Thoracic aorta (tissue), 2 donors: Measurements from ENCODE around the gene IDH3B. TPM values are rescaled to one million over a fixed set of nuclear protein-coding genes. Genes with fewer than 3 reads are reported as not detected.

Experiments used
- ATAC-seq: fragments of 150-250 bp; one replicate; pipeline ENCODE4 v1.8.0; 2017; ENCODE audit warnings: low read depth; ENCODE audit not compliant: insufficient number of reproducible peaks, low FRiP score
- DNase-seq: peaks from one replicate; pipeline ENCODE4 v3.0.0-alpha.2; 2020; ENCODE audit warnings: low spot score
- H3K27ac ChIP-seq, 2 donors: fragments of 200-600 bp; sonication (generic); 1 replicate in 1 of 2; 2 replicates in 1 of 2; pipeline ENCODE4 v1.5.1; 2016; ENCODE audit warnings: mild to moderate bottlenecking in 2 of 2, moderate library complexity in 2 of 2
- H3K27me3 ChIP-seq: fragments of 200-600 bp; sonication (generic); replicated peaks from 2 replicates; pipeline ENCODE4 v1.6.0; 2016; ENCODE audit warnings: mild to moderate bottlenecking; ENCODE audit not compliant: insufficient read depth
- H3K36me3 ChIP-seq: fragments of 200-600 bp; sonication (generic); one replicate; pipeline ENCODE4 v1.5.1; 2016
- H3K4me1 ChIP-seq, 2 donors: fragments of 200-600 bp; sonication (generic); 1 replicate in 1 of 2; 2 replicates in 1 of 2; pipeline versions ENCODE4 v1.5.1 to v1.6.0; 2016; ENCODE audit warnings: low read depth in 2 of 2, mild to moderate bottlenecking in 1 of 2; ENCODE audit not compliant: control insufficient read depth in 1 of 2
- H3K4me3 ChIP-seq: fragments of 200-600 bp; sonication (generic); 2 replicates; pipeline ENCODE4 v1.5.1; 2016; ENCODE audit warnings: mild to moderate bottlenecking
- H3K9me3 ChIP-seq: fragments of 200-600 bp; sonication (generic); 2 replicates; pipeline ENCODE4 v1.5.1; 2016
- CTCF ChIP-seq: fragments of 200-600 bp; sonication (generic); IDR thresholded peaks from one replicate; pipeline ENCODE4 v1.5.1; 2019; ENCODE audit warnings: antibody characterized with exemption
- total RNA-seq, 2 donors: library from RNA; depleted of rRNA; stranded (reverse); fragments of >200 nt; gene quantifications; one replicate each; pipeline versions ENCODE4 v1.1.0 to v1.2.3, GENCODE V29; 2016

Gene IDH3B
- total RNA-seq, 2 donors from 2014 or later, result 94.5 to 95.3 TPM

GRCh38 chr20:2624190-2624589, 39.8 kb downstream of the IDH3B start:
- DNase-seq (no peak), ATAC-seq (no peak)
- Histone ChIP-seq H3K27me3 (no peaks in the 10 kb centered on the region), H3K9me3 (no peaks in the 10 kb centered on the region), H3K4me1 (no peaks in the 10 kb centered on the region), H3K27ac (no peak overlapping the region), H3K36me3 (no peaks in the 10 kb centered on the region), H3K4me3 (no peak overlapping the region)
- no peak for TF ChIP-seq CTCF

- Histone ChIP-seq H3K4me1 (no peaks in the 10 kb centered on the region), H3K9me3 (no peaks in the 10 kb centered on the region), H3K27me3 (no peaks in the 10 kb centered on the region), H3K4me3 (no peak overlapping the region), H3K27ac (no peak overlapping the region), H3K36me3 (no peaks in the 10 kb centered on the region)
- ATAC-seq (no peak), DNase-seq (no peak)
- TF ChIP-seq CTCF, result no peak
Measured at GRCh38 chr20:2619961-2620595, 43.9 kb downstream of the IDH3B start.

GRCh38 chr20:2619337-2619736, 44.7 kb downstream of the IDH3B start:
- Histone ChIP-seq H3K36me3 (no peaks in the 10 kb centered on the region), H3K4me3 (no peak overlapping the region), H3K27me3 (no peaks in the 10 kb centered on the region), H3K27ac (no peak overlapping the region), H3K9me3 (no peaks in the 10 kb centered on the region), H3K4me1 (no peaks in the 10 kb centered on the region)
- TF ChIP-seq CTCF, result no peak
- ATAC-seq (no peak), DNase-seq (no peak)

- no peak for TF ChIP-seq CTCF
- Histone ChIP-seq H3K36me3 (no peaks in the 10 kb centered on the region), H3K27ac (no peak overlapping the region), H3K27me3 (no peaks in the 10 kb centered on the region), H3K4me1 (no peaks in the 10 kb centered on the region), H3K4me3 (no peak overlapping the region), H3K9me3 (no peaks in the 10 kb centered on the region)
- ATAC-seq, result no peak
- DNase-seq, result no peak
Measured at GRCh38 chr20:2618815-2619214, 45.2 kb downstream of the IDH3B start.

GRCh38 chr20:2617099-2617714, 46.8 kb downstream of the IDH3B start:
- ATAC-seq (no peak), DNase-seq (no peak)
- Histone ChIP-seq H3K4me3 (no peak overlapping the region), H3K27me3 (no peaks in the 10 kb centered on the region), H3K4me1 (no peaks in the 10 kb centered on the region), H3K27ac (no peak overlapping the region), H3K9me3 (no peaks in the 10 kb centered on the region), H3K36me3 (no peaks in the 10 kb centered on the region)
- no peak for TF ChIP-seq CTCF
